OCI-LY3 (cell line): ENCODE data around the gene TPM1.

Source experiments
- H2AFZ ChIP-seq: fragments of 200-600, 300-600 bp; shearing (Covaris generic); 2 replicates; pipeline ENCODE4 v1.6.0; 2014; ENCODE audit warnings: antibody characterized with exemption, low read depth, low read length
- H3K27ac ChIP-seq: fragments of 200-600, 300-600 bp; sonication (generic); 2 replicates; pipeline ENCODE4 v1.5.1; 2014; ENCODE audit warnings: mild to moderate bottlenecking, low read length, moderate library complexity, mixed read lengths
- H3K27me3 ChIP-seq: fragments of 200-600, 300-600 bp; sonication (generic); 2 replicates; pipeline ENCODE4 v1.6.1; 2014; ENCODE audit warnings: low read depth, low read length, mixed read lengths
- H3K36me3 ChIP-seq: fragments of 200-600, 300-600 bp; sonication (generic); replicated peaks from 2 replicates; pipeline ENCODE3; 2014; ENCODE audit warnings: low read depth, low read length, mixed read lengths
- H3K4me1 ChIP-seq: fragments of 300-600, 200-600 bp; sonication (generic); 2 replicates; pipeline ENCODE4 v1.6.1; 2014; ENCODE audit warnings: low read length, mixed read lengths
- H3K4me2 ChIP-seq: fragments of 200-600, 300-600 bp; sonication (generic); 2 replicates; pipeline ENCODE4 v1.6.1; 2014; ENCODE audit warnings: low read length, mixed read lengths
- H3K4me3 ChIP-seq: fragments of 300-600, 200-600 bp; sonication (generic); 2 replicates; pipeline ENCODE4 v1.5.1; 2014; ENCODE audit warnings: antibody characterized with exemption, mild to moderate bottlenecking, low read length, moderate library complexity
- H3K79me2 ChIP-seq: fragments of 300-600, 200-600 bp; shearing (Covaris generic); 2 replicates; pipeline ENCODE4 v1.6.1; 2014; ENCODE audit warnings: mild to moderate bottlenecking, low read length, mixed read lengths
- H3K9ac ChIP-seq: fragments of 300-600, 200-600 bp; shearing (Covaris generic); 2 replicates; pipeline ENCODE4 v1.6.0; 2014; ENCODE audit warnings: mild to moderate bottlenecking, low read length, moderate library complexity
- H3K9me3 ChIP-seq: fragments of 200-600, 300-600 bp; shearing (Covaris generic); 2 replicates; pipeline ENCODE4 v1.6.1; 2014; ENCODE audit warnings: low read length, mixed read lengths; ENCODE audit not compliant: insufficient read depth
- H4K20me1 ChIP-seq: fragments of 200-600, 300-600 bp; sonication (generic); 2 replicates; pipeline ENCODE4 v1.6.1; 2016; ENCODE audit warnings: low read length, mixed read lengths; ENCODE audit not compliant: insufficient read depth
- EZH2phosphoT487 ChIP-seq: fragments of 200-600 bp; shearing (Covaris generic); IDR thresholded peaks from 2 replicates; pipeline ENCODE4 v1.6.1; 2018; ENCODE audit warnings: antibody characterized with exemption, mixed run types, low read depth
- TF ChIP-seq, protein P1 (sequence below): fragments of 200-600, 300-600 bp; sonication (generic); IDR thresholded peaks from 2 replicates; pipeline ENCODE4 v1.5.1; 2014; ENCODE audit warnings: antibody characterized with exemption, low read length, low read depth

TPM1 gene

GRCh38 chr15:63109920-63110319 lies 67.4 kb downstream of the TPM1 start:
- H4K20me1 ChIP-seq: no peaks in the 10 kb centered on the region
- H3K4me1 ChIP-seq: no peaks in the 10 kb centered on the region
- H3K4me3 ChIP-seq: no peak overlapping the region
- no peak overlapping the region for H3K4me2 ChIP-seq
- no peaks in the 10 kb centered on the region for H3K79me2 ChIP-seq
- no peak overlapping the region for H3K27ac ChIP-seq
- no peaks in the 10 kb centered on the region for H3K36me3 ChIP-seq
- H3K27me3 ChIP-seq: no peaks in the 10 kb centered on the region; the same call in 1 of the 2 replicates
- H2AFZ ChIP-seq: no peak overlapping the region
- TF ChIP-seq EZH2phosphoT487: no peak
- TF ChIP-seq, protein P1, sequence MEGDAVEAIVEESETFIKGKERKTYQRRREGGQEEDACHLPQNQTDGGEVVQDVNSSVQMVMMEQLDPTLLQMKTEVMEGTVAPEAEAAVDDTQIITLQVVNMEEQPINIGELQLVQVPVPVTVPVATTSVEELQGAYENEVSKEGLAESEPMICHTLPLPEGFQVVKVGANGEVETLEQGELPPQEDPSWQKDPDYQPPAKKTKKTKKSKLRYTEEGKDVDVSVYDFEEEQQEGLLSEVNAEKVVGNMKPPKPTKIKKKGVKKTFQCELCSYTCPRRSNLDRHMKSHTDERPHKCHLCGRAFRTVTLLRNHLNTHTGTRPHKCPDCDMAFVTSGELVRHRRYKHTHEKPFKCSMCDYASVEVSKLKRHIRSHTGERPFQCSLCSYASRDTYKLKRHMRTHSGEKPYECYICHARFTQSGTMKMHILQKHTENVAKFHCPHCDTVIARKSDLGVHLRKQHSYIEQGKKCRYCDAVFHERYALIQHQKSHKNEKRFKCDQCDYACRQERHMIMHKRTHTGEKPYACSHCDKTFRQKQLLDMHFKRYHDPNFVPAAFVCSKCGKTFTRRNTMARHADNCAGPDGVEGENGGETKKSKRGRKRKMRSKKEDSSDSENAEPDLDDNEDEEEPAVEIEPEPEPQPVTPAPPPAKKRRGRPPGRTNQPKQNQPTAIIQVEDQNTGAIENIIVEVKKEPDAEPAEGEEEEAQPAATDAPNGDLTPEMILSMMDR: no peak
- H3K9ac ChIP-seq: no peak overlapping the region
- no peaks in the 10 kb centered on the region for H3K9me3 ChIP-seq

DNA sequence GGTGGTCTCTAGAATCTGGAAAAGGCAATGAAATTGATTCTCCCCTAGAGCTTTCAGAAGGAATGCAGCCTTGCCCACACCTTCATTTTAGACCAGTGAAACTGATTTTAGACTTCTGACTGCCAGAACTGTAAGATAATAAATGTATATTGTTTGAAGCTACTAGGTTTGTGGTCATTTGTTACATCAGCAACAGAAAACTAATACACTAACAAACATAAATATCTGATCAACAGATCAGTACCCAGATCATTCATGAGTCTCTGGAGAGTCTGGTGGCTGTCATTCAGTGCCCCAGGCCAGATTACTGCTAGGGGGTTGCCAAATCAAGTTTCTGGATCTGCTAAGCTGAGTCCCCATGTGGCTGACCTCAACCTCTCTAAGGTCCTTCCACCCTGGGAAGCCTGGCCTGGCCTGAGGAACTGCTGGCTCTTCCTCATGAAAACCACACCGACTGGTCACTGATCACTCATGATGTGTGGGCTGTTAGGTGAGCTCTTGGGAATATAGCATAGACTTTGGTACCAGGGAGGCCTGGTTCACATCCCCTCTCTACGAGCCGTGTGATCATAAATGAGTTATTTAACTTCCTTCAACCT lies 68.0 kb downstream of the TPM1 start:
- no peaks in the 10 kb centered on the region for H3K79me2 ChIP-seq
- H3K36me3 ChIP-seq: no peaks in the 10 kb centered on the region
- H3K4me3 ChIP-seq: no peak overlapping the region
- H3K27me3 ChIP-seq: no peaks in the 10 kb centered on the region; the same call in 1 of the 2 replicates
- H4K20me1 ChIP-seq: no peaks in the 10 kb centered on the region
- peak overlapping the region; percentile 72; the same call in 1 of the 2 replicates for H2AFZ ChIP-seq
- no peak for TF ChIP-seq EZH2phosphoT487
- TF ChIP-seq, protein P1: no peak
- no peak overlapping the region for H3K27ac ChIP-seq
- no peak overlapping the region for H3K9ac ChIP-seq
- H3K9me3 ChIP-seq: no peaks in the 10 kb centered on the region
- H3K4me1 ChIP-seq: no peaks in the 10 kb centered on the region
- no peak overlapping the region for H3K4me2 ChIP-seq

DNA sequence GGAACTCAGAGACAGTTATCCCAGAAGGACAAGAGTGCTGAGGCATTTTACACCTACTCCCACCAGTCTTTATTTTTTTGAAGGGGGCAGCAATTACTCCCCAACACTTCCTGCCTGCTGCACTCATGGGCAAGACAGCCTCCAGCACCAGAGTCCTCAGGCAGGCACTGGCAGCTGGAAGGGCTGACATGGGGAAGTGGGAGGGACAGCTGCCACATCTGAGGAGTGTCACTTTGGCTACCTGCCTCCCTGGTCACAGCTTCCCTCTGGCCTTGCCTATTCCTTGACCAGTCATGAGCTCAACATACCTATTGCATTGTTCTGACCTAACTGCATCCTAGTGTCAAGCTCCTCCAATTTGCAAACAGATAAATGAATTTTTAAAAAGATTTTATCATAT lies 68.9 kb downstream of the TPM1 start:
- no peak for TF ChIP-seq EZH2phosphoT487
- TF ChIP-seq, protein P1: no peak
- Histone ChIP-seq H3K36me3 (no peaks in the 10 kb centered on the region), H3K9me3 (no peaks in the 10 kb centered on the region), H3K27me3 (no peaks in the 10 kb centered on the region; the same call in 1 of the 2 replicates), H2AFZ (peak overlapping the region; percentile 72; the same call in 1 of the 2 replicates), H3K27ac (no peak overlapping the region), H3K4me1 (no peaks in the 10 kb centered on the region), H3K4me3 (no peak overlapping the region), H3K9ac (no peak overlapping the region), H3K4me2 (no peak overlapping the region), H3K79me2 (no peaks in the 10 kb centered on the region), H4K20me1 (no peaks in the 10 kb centered on the region)

DNA sequence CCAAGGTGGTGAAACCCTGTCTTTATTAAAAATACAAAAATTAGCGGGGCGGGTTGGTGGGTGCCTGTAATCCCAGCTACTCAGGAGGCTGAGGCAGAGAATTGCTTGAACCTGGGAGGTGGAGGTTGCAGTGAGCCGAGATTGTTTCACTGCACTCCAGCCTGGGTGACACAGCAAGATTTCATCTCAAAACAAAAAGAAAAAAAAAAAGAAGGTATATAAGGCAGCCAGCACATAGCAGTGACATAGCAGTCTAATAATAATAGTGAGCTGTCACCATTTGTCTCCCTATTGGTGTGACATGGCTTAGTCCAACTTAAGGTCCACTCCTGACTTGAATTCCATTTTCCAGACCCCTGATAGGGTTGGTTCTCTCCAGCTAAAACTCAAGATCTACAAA lies 70.3 kb downstream of the TPM1 start:
- no peaks in the 10 kb centered on the region for H3K79me2 ChIP-seq
- H2AFZ ChIP-seq: no peak overlapping the region
- H3K9me3 ChIP-seq: no peaks in the 10 kb centered on the region
- no peaks in the 10 kb centered on the region for H3K4me1 ChIP-seq
- H4K20me1 ChIP-seq: no peaks in the 10 kb centered on the region
- H3K4me2 ChIP-seq: no peak overlapping the region
- no peaks in the 10 kb centered on the region for H3K36me3 ChIP-seq
- H3K4me3 ChIP-seq: no peak overlapping the region
- H3K27me3 ChIP-seq: no peaks in the 10 kb centered on the region; the same call in 1 of the 2 replicates
- TF ChIP-seq, protein P1: no peak
- TF ChIP-seq EZH2phosphoT487: no peak
- no peak overlapping the region for H3K27ac ChIP-seq
- H3K9ac ChIP-seq: no peak overlapping the region
